HCT116 (cell line): ENCODE results near the gene DUSP28. TPM values are rescaled to one million over a fixed set of nuclear protein-coding genes. Genes with fewer than 3 reads are reported as not detected.

Experiments
- ATAC-seq: fragments of 200-7000 bp; cut with Tn5 transposase; 2 replicates; pipeline ENCODE4 v1.9.1; 2020; ENCODE audit warnings: mild to moderate bottlenecking, moderate library complexity
- BruUV-seq: library from RNA; stranded (reverse); fragments of 400-500 nt; replicated peaks from 2 replicates; lab custom pipeline; 2021; lab: Mats Ljungman, UMichigan
- CTCF ChIA-PET: fragments of 300-600 bp; sonication (Branson Sonifier 250); formaldehyde crosslinking; loops from one replicate; lab custom pipeline; 2021; ENCODE audit warnings: antibody characterized with exemption; lab: Charles Lee
- POLR2A ChIA-PET: fragments of 300-600, 350-600 bp; sonication (Branson Sonifier 250); formaldehyde crosslinking; loops from one replicate; lab custom pipeline; 2021; ENCODE audit warnings: antibody characterized with exemption; lab: Charles Lee
- RAD21 ChIA-PET, 2 experiments: fragments of 300-600 bp; sonication (Branson Sonifier 250); formaldehyde crosslinking; loops; one replicate each; lab custom pipeline; 2023; ENCODE audit warnings: low total read pairs in 2 of 2; ENCODE audit not compliant: uncharacterized antibody in 2 of 2, unreplicated experiment in 2 of 2, low non-redundant PET in 1 of 2; lab: Charles Lee
- DNase-seq: peaks from one replicate; pipeline ENCODE4 v3.0.0-alpha.2; 2010; ENCODE audit warnings: low read depth, low spot score
- H2AFZ ChIP-seq: fragments of 200-600 bp; shearing (Covaris generic), sonication (generic); 2 replicates; pipeline ENCODE4 v1.6.1; 2017; ENCODE audit warnings: low read depth, mixed run types, mixed read lengths, antibody characterized with exemption, low read length; ENCODE audit not compliant: poor library complexity, severe bottlenecking
- H3K27ac ChIP-seq: 2 replicates; pipeline ENCODE4 v1.5.1; 2012; ENCODE audit warnings: low read depth, low read length
- H3K27me3 ChIP-seq: fragments of 200-600 bp; sonication (generic); 2 replicates; pipeline ENCODE4 v1.6.1; 2016; ENCODE audit warnings: mixed run types, low read length, mixed read lengths; ENCODE audit not compliant: insufficient read depth
- H3K36me3 ChIP-seq, 2 experiments: fragments of 200-500 bp in 1 of 2; fragments of 200-600 bp in 1 of 2; sonication (Bioruptor generic) in 1 of 2; sonication (generic) in 1 of 2; 2 replicates each; pipeline versions ENCODE4 v1.5.1 to v1.6.1; 2014 to 2016; ENCODE audit warnings: low read length in 2 of 2, inconsistent platforms in 1 of 2, mixed read lengths in 1 of 2, mixed run types in 1 of 2; ENCODE audit not compliant: insufficient read depth in 2 of 2, control insufficient read depth in 1 of 2
- H3K4me1 ChIP-seq, 2 experiments: fragments of 200-600 bp in 1 of 2; sonication (generic) in 1 of 2; 2 replicates each; pipeline versions ENCODE4 v1.5.1 to v1.6.1; 2012 to 2017; ENCODE audit warnings: low read length in 2 of 2, inconsistent platforms in 1 of 2, mild to moderate bottlenecking in 1 of 2, mixed read lengths in 1 of 2, mixed run types in 1 of 2, moderate library complexity in 1 of 2; ENCODE audit not compliant: insufficient read depth in 2 of 2, control insufficient read depth in 1 of 2
- H3K4me2 ChIP-seq: fragments of 200-600 bp; sonication (generic); 2 replicates; pipeline ENCODE4 v1.6.1; 2017; ENCODE audit warnings: mixed run types, low read length, mixed read lengths
- H3K4me3 ChIP-seq, 2 experiments: fragments of 200-600 bp in 1 of 2; sonication (generic) in 1 of 2; replicated peaks in 1 of 2; 2 replicates each; pipeline ENCODE4 v1.5.1; 2011 to 2016; ENCODE audit warnings: low read length in 2 of 2, control low read depth in 1 of 2, low read depth in 1 of 2, mild to moderate bottlenecking in 1 of 2, mixed read lengths in 1 of 2, mixed run types in 1 of 2
- H3K79me2 ChIP-seq: fragments of 200-600 bp; sonication (generic); 2 replicates; pipeline ENCODE4 v1.6.1; 2017; ENCODE audit warnings: mild to moderate bottlenecking, mixed run types, low read length, moderate library complexity, mixed read lengths; ENCODE audit not compliant: insufficient read depth
- H3K9ac ChIP-seq: fragments of 200-600 bp; sonication (generic); 2 replicates; pipeline ENCODE4 v1.6.1; 2016; ENCODE audit warnings: low read length, mixed read lengths
- H3K9me2 ChIP-seq: fragments of 200-600 bp; sonication (generic), shearing (Covaris generic); 2 replicates; pipeline ENCODE4 v1.6.1; 2017; ENCODE audit warnings: mixed run types, mild to moderate bottlenecking, moderate library complexity; ENCODE audit not compliant: insufficient read depth
- H3K9me3 ChIP-seq, 2 experiments: fragments of 200-500 bp in 1 of 2; fragments of 200-600 bp in 1 of 2; sonication (Bioruptor generic) in 1 of 2; sonication (generic) in 1 of 2; 2 replicates each; pipeline ENCODE4 v1.6.1; 2014 to 2017; ENCODE audit warnings: low read length in 2 of 2, mixed read lengths in 2 of 2, inconsistent platforms in 1 of 2, low read depth in 1 of 2, mild to moderate bottlenecking in 1 of 2, mixed run types in 1 of 2, moderate library complexity in 1 of 2; ENCODE audit not compliant: control insufficient read depth in 1 of 2, insufficient read depth in 1 of 2
- H4K20me1 ChIP-seq: fragments of 200-600 bp; sonication (generic), shearing (Covaris generic); 2 replicates; pipeline ENCODE4 v1.6.1; 2017; ENCODE audit warnings: mixed run types, mild to moderate bottlenecking, moderate library complexity; ENCODE audit not compliant: insufficient read depth
- CBX3 ChIP-seq: IDR thresholded peaks from 2 replicates; pipeline ENCODE4 v1.6.1; 2012; ENCODE audit warnings: low read depth
- EGR1 ChIP-seq: IDR thresholded peaks from 2 replicates; pipeline ENCODE4 v1.6.1; 2012; ENCODE audit warnings: low read depth
- JUND ChIP-seq: IDR thresholded peaks from 2 replicates; pipeline ENCODE4 v1.6.1; 2012
- MAX ChIP-seq: IDR thresholded peaks from 2 replicates; pipeline ENCODE4 v1.6.1; 2012
- POLR2A ChIP-seq: IDR thresholded peaks from 2 replicates; pipeline ENCODE4 v1.7.0; 2011; ENCODE audit warnings: borderline replicate concordance; ENCODE audit not compliant: insufficient read depth, insufficient read length; ENCODE audit errors: extremely low read depth
- POLR2AphosphoS5 ChIP-seq: IDR thresholded peaks from 2 replicates; pipeline ENCODE4 v1.6.1; 2011; ENCODE audit warnings: mild to moderate bottlenecking, low read depth, low read length, moderate library complexity
- RAD21 ChIP-seq: IDR thresholded peaks from 2 replicates; pipeline ENCODE4 v1.6.1; 2012; ENCODE audit warnings: low read depth, mild to moderate bottlenecking
- REST ChIP-seq: IDR thresholded peaks from 2 replicates; pipeline ENCODE4 v1.6.1; 2012; ENCODE audit warnings: low read depth
- SRF ChIP-seq: IDR thresholded peaks from 2 replicates; pipeline ENCODE4 v1.6.1; 2012; ENCODE audit warnings: low read depth
- YY1 ChIP-seq: IDR thresholded peaks from 2 replicates; pipeline ENCODE4 v1.6.1; 2011; ENCODE audit warnings: low read length, low read depth, moderate library complexity, mild to moderate bottlenecking; ENCODE audit not compliant: insufficient replicate concordance; ENCODE audit errors: extremely low read depth
- ZFX ChIP-seq: fragments of 450-650 bp; IDR thresholded peaks from 2 replicates; pipeline ENCODE4 v1.6.1; 2017
- intact Hi-C: fragments of 100-400 bp; cut with micrococcal nuclease; formaldehyde crosslinking; loops from 2 replicates; pipeline ENCODE4 v1.10.0; 2022
- total RNA-seq: library from RNA; stranded (reverse); gene quantifications from one replicate; pipeline ENCODE4 v1.2.1, GENCODE V29; 2021; ENCODE audit not compliant: unreplicated experiment
- TF ChIP-seq, protein P1 (sequence below): IDR thresholded peaks from 2 replicates; pipeline ENCODE4 v1.6.1; 2011; ENCODE audit warnings: mild to moderate bottlenecking, low read length, moderate library complexity; ENCODE audit not compliant: insufficient replicate concordance; ENCODE audit errors: extremely low read depth
- TF ChIP-seq, protein P2 (sequence below): IDR thresholded peaks from 2 replicates; pipeline ENCODE4 v1.6.1; 2012
- TF ChIP-seq, protein P3 (sequence below), 3 experiments: fragments of 200-600 bp in 1 of 3; sonication (generic) in 1 of 3; IDR thresholded peaks in 2 of 3; conservative IDR thresholded peaks in 1 of 3; 2 replicates each; pipeline ENCODE4 v1.5.1; 2012 to 2017; ENCODE audit warnings: low read depth in 2 of 3, low read length in 2 of 3, antibody characterized with exemption in 1 of 3, borderline replicate concordance in 1 of 3, control low read depth in 1 of 3, mild to moderate bottlenecking in 1 of 3, mixed read lengths in 1 of 3, mixed run types in 1 of 3, moderate library complexity in 1 of 3; ENCODE audit not compliant: insufficient read depth in 1 of 3

DUSP28 gene
- total RNA-seq, 1 experiment from 2014 or later = 5.6 TPM

DNA sequence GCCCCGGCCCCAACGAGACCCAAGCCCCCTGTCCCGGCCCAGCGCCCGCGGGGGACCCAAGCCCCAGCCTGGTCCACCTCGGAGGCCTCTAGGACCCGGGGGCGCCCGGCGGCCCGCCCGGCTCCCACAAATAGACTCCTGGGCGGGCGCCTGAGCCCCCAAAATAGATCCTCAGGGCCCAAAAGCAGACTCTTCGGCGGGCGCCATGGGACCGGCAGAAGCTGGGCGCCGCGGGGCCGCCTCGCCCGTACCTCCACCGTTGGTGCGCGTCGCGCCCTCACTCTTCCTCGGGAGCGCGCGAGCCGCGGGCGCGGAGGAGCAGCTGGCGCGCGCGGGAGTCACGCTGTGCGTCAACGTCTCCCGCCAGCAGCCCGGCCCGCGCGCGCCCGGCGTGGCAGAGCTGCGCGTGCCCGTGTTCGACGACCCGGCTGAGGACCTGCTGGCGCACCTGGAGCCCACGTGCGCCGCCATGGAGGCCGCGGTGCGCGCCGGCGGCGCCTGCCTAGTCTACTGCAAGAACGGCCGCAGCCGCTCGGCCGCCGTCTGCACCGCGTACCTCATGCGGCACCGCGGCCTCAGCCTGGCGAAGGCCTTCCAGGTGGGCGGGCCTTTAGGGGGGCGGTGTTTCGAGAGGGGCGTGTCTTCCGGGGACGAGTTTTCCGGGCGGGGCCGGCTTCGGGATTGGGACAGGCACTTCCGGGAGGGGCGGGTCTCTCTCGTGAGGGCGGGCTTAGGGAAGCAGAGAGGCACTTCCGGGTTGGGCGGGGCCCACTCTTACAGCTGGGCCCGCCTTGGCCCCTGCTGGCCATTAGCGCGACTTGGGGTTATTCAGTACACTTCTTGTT is 545 bp downstream of the DUSP28 start:
- peak overlapping the region; percentile 80 for H3K4me2 ChIP-seq
- CTCF ChIA-PET = interaction anchor here (1.1 to 2.0 kb wide), 4 partner anchors 19 to 280 kb away, joined by 3 to 11 read pairs (median 4); partner anchors contain the start of gene CAPN10
- no TSS peak for BruUV-seq
- H3K36me3 ChIP-seq = peaks cover 0 to 7% of the 10 kb centered on the region in 2 experiments; a peak in 1 of 4 replicates
- no peaks in the 10 kb centered on the region for H3K27me3 ChIP-seq
- H3K9ac ChIP-seq = peak overlapping the region; percentile 94
- no peaks in the 10 kb centered on the region for H3K9me2 ChIP-seq
- no peak overlapping the region for H2AFZ ChIP-seq
- peak; percentile 73 for ATAC-seq
- H3K4me3 ChIP-seq = peak overlapping the region; percentile 67 to 69
- peaks cover 45% of the 10 kb centered on the region for H3K79me2 ChIP-seq
- TF ChIP-seq, protein P1, sequence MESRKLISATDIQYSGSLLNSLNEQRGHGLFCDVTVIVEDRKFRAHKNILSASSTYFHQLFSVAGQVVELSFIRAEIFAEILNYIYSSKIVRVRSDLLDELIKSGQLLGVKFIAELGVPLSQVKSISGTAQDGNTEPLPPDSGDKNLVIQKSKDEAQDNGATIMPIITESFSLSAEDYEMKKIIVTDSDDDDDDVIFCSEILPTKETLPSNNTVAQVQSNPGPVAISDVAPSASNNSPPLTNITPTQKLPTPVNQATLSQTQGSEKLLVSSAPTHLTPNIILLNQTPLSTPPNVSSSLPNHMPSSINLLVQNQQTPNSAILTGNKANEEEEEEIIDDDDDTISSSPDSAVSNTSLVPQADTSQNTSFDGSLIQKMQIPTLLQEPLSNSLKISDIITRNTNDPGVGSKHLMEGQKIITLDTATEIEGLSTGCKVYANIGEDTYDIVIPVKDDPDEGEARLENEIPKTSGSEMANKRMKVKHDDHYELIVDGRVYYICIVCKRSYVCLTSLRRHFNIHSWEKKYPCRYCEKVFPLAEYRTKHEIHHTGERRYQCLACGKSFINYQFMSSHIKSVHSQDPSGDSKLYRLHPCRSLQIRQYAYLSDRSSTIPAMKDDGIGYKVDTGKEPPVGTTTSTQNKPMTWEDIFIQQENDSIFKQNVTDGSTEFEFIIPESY = no peak
- TF ChIP-seq JUND (no peak), POLR2A (peak; percentile 63), POLR2AphosphoS5 (peak; percentile 95), EGR1 (no peak), MAX (no peak), SRF (no peak), YY1 (peak; percentile 45), CBX3 (no peak), REST (no peak), ZFX (peak; percentile 78), RAD21 (no peak)
- TF ChIP-seq, protein P2, sequence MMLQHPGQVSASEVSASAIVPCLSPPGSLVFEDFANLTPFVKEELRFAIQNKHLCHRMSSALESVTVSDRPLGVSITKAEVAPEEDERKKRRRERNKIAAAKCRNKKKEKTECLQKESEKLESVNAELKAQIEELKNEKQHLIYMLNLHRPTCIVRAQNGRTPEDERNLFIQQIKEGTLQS = no peak
- TF ChIP-seq, protein P3, sequence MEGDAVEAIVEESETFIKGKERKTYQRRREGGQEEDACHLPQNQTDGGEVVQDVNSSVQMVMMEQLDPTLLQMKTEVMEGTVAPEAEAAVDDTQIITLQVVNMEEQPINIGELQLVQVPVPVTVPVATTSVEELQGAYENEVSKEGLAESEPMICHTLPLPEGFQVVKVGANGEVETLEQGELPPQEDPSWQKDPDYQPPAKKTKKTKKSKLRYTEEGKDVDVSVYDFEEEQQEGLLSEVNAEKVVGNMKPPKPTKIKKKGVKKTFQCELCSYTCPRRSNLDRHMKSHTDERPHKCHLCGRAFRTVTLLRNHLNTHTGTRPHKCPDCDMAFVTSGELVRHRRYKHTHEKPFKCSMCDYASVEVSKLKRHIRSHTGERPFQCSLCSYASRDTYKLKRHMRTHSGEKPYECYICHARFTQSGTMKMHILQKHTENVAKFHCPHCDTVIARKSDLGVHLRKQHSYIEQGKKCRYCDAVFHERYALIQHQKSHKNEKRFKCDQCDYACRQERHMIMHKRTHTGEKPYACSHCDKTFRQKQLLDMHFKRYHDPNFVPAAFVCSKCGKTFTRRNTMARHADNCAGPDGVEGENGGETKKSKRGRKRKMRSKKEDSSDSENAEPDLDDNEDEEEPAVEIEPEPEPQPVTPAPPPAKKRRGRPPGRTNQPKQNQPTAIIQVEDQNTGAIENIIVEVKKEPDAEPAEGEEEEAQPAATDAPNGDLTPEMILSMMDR (IDR thresholded peaks at IDR 0.05 in 2 of 3, conservative IDR thresholded peaks at IDR 0.05 in 1 of 3; ENCODE audit: borderline replicate concordance in 1 of 3, insufficient read depth in 1 of 3, low read depth in 2 of 3, low read length in 2 of 3) = 0 out of 6 replicates have a peak, but pooled peaks of 1 of the 3 experiments have one; percentile 19
- TF ChIP-seq, all 23 proteins: peak for 5
- H4K20me1 ChIP-seq = no peaks in the 10 kb centered on the region
- H3K4me1 ChIP-seq = peaks cover 33 to 53% of the 10 kb centered on the region in 2 experiments
- DNase-seq = peak; percentile 95
- peak overlapping the region; percentile 98 for H3K27ac ChIP-seq
- RAD21 ChIA-PET = interaction anchor here in 1 of 2 experiments (1.0 kb wide), 1 partner anchor 26 kb away, joined by 4 read pairs; the partner anchor contains the start of gene CAPN10
- no peaks in the 10 kb centered on the region for H3K9me3 ChIP-seq
- intact Hi-C loops = loop anchor here (2.0 to 10.0 kb wide), 2 partner anchors 26 to 326 kb away; partner anchors contain the start of gene CAPN10
- POLR2A ChIA-PET = interaction anchor here (1.4 to 1.5 kb wide), 3 partner anchors 20 to 66 kb away, joined by 5 to 8 read pairs (median 7); partner anchors contain the start of gene CAPN10
